ENCODE measurements around the gene ZCCHC7.
"Not testable (repeated sequence)": the region's sequence is repeated elsewhere in the genome, so short reads cannot be mapped to it uniquely, and the experiment has no call there.

Gene ZCCHC7

GRCh38 chr9:37290366-37290939 lies 170.1 kb downstream of the ZCCHC7 start:
- no peak for DNase-seq (ENCODE audit: low read depth)
- no peak overlapping the region for H3K4me3 ChIP-seq (ENCODE audit: control insufficient read depth, low read depth, low read length)
- TF ChIP-seq CTCF (conservative IDR thresholded peaks at IDR 0.05; ENCODE audit: control insufficient read depth, insufficient read depth, low read depth, low read length) = no peak

DNA sequence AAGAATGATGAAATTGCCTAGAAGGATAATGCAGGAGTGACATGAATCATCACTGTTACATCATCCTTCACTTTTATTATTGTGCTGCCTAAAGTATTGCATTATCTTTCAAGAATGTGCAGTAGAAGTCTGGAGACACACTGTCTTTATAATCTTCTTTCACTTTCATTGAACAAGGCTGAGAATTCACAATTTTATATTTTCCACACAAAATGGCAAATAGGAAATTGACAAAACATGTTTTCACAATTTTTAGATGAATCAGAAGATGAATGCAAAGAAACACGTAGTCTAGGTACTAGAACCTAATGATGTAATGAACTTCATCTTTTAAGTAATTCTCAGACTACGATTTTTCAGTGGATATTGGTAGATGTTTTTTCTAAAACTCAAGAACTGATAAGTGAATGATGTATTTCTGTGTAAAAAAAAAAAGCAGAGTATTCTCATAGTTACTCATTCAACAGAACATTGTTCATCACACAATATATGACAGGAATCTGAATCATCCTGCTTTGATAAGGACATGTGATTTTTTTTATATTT lies 170.6 kb downstream of the ZCCHC7 start:
- H3K4me3 ChIP-seq (ENCODE audit: control insufficient read depth, low read depth, low read length) = peak overlapping the region; percentile 26
- peak; percentile 89 for DNase-seq (ENCODE audit: low read depth)
- TF ChIP-seq CTCF (conservative IDR thresholded peaks at IDR 0.05; ENCODE audit: control insufficient read depth, insufficient read depth, low read depth, low read length) = no peak

GRCh38 chr9:37291612-37292238 lies 171.4 kb downstream of the ZCCHC7 start:
- not testable (repeated sequence) for H3K4me3 ChIP-seq (ENCODE audit: control insufficient read depth, low read depth, low read length); DNase-seq (ENCODE audit: low read depth)

GRCh38 chr9:37292896-37293295 lies 172.5 kb downstream of the ZCCHC7 start:
- no peak overlapping the region for H3K4me3 ChIP-seq (ENCODE audit: control insufficient read depth, low read depth, low read length)
- DNase-seq (ENCODE audit: low read depth) = no peak
- no peak for TF ChIP-seq CTCF (conservative IDR thresholded peaks at IDR 0.05; ENCODE audit: control insufficient read depth, insufficient read depth, low read depth, low read length)

- DNase-seq (ENCODE audit: low read depth) = peak; percentile 75
- no peak overlapping the region for H3K4me3 ChIP-seq (ENCODE audit: control insufficient read depth, low read depth, low read length)
- TF ChIP-seq CTCF (conservative IDR thresholded peaks at IDR 0.05; ENCODE audit: control insufficient read depth, insufficient read depth, low read depth, low read length) = no peak
Observed at GRCh38 chr9:37293664-37294524, 173.5 kb downstream of the ZCCHC7 start.

DNA sequence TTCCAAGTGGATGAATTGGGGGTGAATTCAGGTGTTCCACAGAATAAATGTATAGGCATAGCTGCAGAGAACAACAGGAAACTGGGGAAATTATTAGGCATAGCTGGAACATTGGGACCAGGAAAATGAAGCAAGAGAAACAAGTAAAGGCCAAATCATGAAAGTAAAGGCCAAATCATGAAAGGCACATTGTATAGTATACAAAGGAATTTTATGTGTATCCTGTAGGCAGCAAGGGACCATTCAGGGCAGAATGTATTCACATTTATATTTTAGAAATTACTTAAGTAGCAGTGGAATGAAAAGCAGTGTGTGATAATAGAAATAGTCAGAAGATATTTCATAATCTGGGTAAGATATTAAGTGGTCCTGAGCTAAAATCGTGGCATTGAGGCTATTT lies 174.8 kb downstream of the ZCCHC7 start:
- DNase-seq (ENCODE audit: low read depth) = no peak
- no peak overlapping the region for H3K4me3 ChIP-seq (ENCODE audit: control insufficient read depth, low read depth, low read length)
- TF ChIP-seq CTCF (conservative IDR thresholded peaks at IDR 0.05; ENCODE audit: control insufficient read depth, insufficient read depth, low read depth, low read length) = no peak

- H3K4me3 ChIP-seq (ENCODE audit: control insufficient read depth, low read depth, low read length) = no peak overlapping the region
- no peak for DNase-seq (ENCODE audit: low read depth)
- peak; percentile 30 for TF ChIP-seq CTCF (conservative IDR thresholded peaks at IDR 0.05; ENCODE audit: control insufficient read depth, insufficient read depth, low read depth, low read length)
Observed at GRCh38 chr9:37295796-37296195, 175.4 kb downstream of the ZCCHC7 start.

All from fibroblast of mammary gland (primary cell).